ENCODE data around the gene CUL1.

- TF ChIP-seq CTCF (IDR thresholded peaks at IDR 0.05) (no peak), ZFX (IDR thresholded peaks at IDR 0.05; ENCODE audit: borderline replicate concordance) (no peak)
Measured at GRCh38 chr7:148763622-148764021, 64.9 kb downstream of the CUL1 start.
